ENCODE measurements around the gene FBRSL1. TPM values are rescaled to one million over a fixed set of nuclear protein-coding genes. Genes with fewer than 3 reads are reported as not detected.

FBRSL1 gene
- total RNA-seq, 3 donors from 2014 or later: 3.5 to 9.8 (median 7.2) TPM

- H3K36me3 ChIP-seq: no peaks in the 10 kb centered on the region
- no peak for DNase-seq (ENCODE audit: low spot score in 2 of 2)
- no peaks in the 10 kb centered on the region for H3K9me3 ChIP-seq
- TF ChIP-seq POLR2AphosphoS5 (IDR thresholded peaks at IDR 0.05): no peak
- no peak for TF ChIP-seq POLR2A (IDR thresholded peaks at IDR 0.05)
- TF ChIP-seq CTCF (IDR thresholded peaks at IDR 0.05): no peak
- no peaks in the 10 kb centered on the region for H3K27me3 ChIP-seq
- no peak overlapping the region for H3K27ac ChIP-seq
- H3K4me3 ChIP-seq: no peak overlapping the region
- intact Hi-C loops (cut with DNase I; ENCODE audit: low total_unique reads): no loop called here
- peaks cover 0 to 19% of the 10 kb centered on the region in 2 donors for H3K4me1 ChIP-seq
Observed at GRCh38 chr12:132507656-132508490, 17.9 kb downstream of the FBRSL1 start.

GRCh38 chr12:132508491-132508740 lies 18.5 kb downstream of the FBRSL1 start:
- Histone ChIP-seq H3K36me3 (no peaks in the 10 kb centered on the region), H3K27me3 (no peaks in the 10 kb centered on the region), H3K9me3 (no peaks in the 10 kb centered on the region), H3K4me1 (peaks cover 0 to 19% of the 10 kb centered on the region in 2 donors), H3K27ac (no peak overlapping the region), H3K4me3 (no peak overlapping the region)
- DNase-seq (ENCODE audit: low spot score in 2 of 2): no peak
- TF ChIP-seq POLR2A (IDR thresholded peaks at IDR 0.05): no peak
- no peak for TF ChIP-seq POLR2AphosphoS5 (IDR thresholded peaks at IDR 0.05)
- no peak for TF ChIP-seq CTCF (IDR thresholded peaks at IDR 0.05)
- intact Hi-C loops (cut with DNase I; ENCODE audit: low total_unique reads): no loop called here

- Histone ChIP-seq H3K4me3 (no peak overlapping the region), H3K27me3 (no peaks in the 10 kb centered on the region), H3K4me1 (peaks cover 0 to 19% of the 10 kb centered on the region in 2 donors), H3K36me3 (no peaks in the 10 kb centered on the region), H3K27ac (no peak overlapping the region), H3K9me3 (no peaks in the 10 kb centered on the region)
- TF ChIP-seq CTCF (IDR thresholded peaks at IDR 0.05): no peak
- TF ChIP-seq POLR2A (IDR thresholded peaks at IDR 0.05): no peak
- no peak for TF ChIP-seq POLR2AphosphoS5 (IDR thresholded peaks at IDR 0.05)
- intact Hi-C loops (cut with DNase I; ENCODE audit: low total_unique reads): no loop called here
- DNase-seq (ENCODE audit: low spot score in 2 of 2): no peak
Observed at GRCh38 chr12:132508860-132509732, 19.1 kb downstream of the FBRSL1 start.

GRCh38 chr12:132510111-132510724 lies 20.3 kb downstream of the FBRSL1 start:
- Histone ChIP-seq H3K36me3 (no peaks in the 10 kb centered on the region), H3K4me1 (peaks cover 0 to 19% of the 10 kb centered on the region in 2 donors), H3K9me3 (no peaks in the 10 kb centered on the region), H3K4me3 (no peak overlapping the region), H3K27ac (no peak overlapping the region), H3K27me3 (no peaks in the 10 kb centered on the region)
- intact Hi-C loops (cut with DNase I; ENCODE audit: low total_unique reads): no loop called here
- TF ChIP-seq POLR2A (IDR thresholded peaks at IDR 0.05): no peak
- no peak for TF ChIP-seq CTCF (IDR thresholded peaks at IDR 0.05)
- no peak for TF ChIP-seq POLR2AphosphoS5 (IDR thresholded peaks at IDR 0.05)
- DNase-seq (ENCODE audit: low spot score in 2 of 2): no peak

All from breast epithelium (tissue), 4 donors.